ENCODE results near the gene MEG3.

GRCh38 chr14:100893760-100894159 lies 67.8 kb downstream of the MEG3 start:
- TF ChIP-seq SUZ12 (IDR thresholded peaks at IDR 0.05; ENCODE audit: low read length) (no peak), CTCF (IDR thresholded peaks at IDR 0.05; ENCODE audit: control extremely low read depth in 1 of 3, insufficient read depth in 1 of 3, low read depth in 1 of 3, low read length in 3 of 3) (no peak), JUND (IDR thresholded peaks at IDR 0.05; ENCODE audit: low read length) (no peak), POLR2A (IDR thresholded peaks at IDR 0.05; ENCODE audit: control extremely low read depth in 1 of 2, low read depth in 2 of 2, low read length in 2 of 2) (no peak)

All from H1 (cell line).